T-helper 9 cell (primary cell): ENCODE measurements around the gene CRNN.

Experiments used
- DNase-seq: peaks from one replicate; pipeline ENCODE4 v3.0.0-alpha.2; 2020

Gene CRNN

DNA sequence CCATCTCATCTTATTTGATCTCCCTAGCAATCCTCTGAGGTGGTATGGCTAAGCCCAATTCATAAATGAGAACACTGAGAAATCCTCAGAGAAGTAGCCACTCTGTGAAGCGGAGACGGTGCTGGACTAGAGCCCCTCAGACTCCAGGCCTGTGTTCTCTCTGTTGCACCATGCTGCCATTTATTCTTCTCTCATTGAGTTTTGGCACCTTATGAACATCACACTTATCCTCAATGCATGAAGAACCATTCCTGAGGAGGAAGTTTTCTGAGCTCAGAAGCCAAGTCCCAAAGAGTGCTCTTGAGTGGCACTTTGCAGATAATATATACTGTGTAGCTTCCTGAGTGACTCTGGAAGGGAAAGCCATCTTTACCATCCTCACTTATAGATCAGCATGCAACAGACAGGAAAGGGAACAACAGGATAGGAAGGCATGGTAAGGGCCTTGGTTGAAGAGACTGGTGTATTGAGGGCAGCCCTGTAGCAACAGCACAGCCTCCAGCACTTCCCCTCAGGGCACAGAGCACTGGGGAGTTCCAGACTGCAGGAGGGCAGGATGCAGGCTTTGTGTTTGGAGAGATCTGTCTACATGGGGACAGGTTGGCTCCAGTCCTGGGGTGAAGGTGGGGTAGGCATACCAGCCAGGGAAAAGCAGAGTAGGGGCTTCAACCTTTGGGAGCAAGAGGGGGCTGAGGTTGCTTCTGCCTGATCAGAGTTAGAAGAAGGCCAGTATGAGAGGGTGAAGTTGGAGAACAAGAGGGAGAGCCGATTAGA lies 1.6 kb upstream of the CRNN start:
- no peak for DNase-seq

GRCh38 chr1:152412756-152413155 lies 1.3 kb downstream of the CRNN start:
- no peak for DNase-seq

GRCh38 chr1:152411134-152411533 lies 2.9 kb downstream of the CRNN start:
- no peak for DNase-seq

DNA sequence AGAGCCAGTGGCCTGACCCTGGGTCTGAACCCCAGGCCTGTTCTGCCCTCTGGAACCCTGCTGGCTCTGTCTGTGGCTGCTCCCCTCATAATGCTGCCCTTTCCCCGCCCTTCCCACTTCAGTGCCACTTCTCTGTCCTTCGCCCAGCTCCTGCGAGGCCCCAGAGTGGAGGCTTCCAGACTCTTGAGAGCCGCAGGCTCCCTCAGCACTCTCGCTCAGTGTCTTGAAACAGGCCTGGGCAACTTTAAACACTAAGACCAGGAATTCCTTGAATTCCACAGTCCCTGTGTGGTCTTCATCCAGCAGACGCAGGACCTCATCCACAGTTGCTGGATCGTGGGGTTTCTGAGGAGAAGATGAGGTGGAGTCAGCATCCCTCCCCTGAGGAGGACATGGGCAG lies 3.5 kb downstream of the CRNN start:
- no peak for DNase-seq

- no peak for DNase-seq
Measured at GRCh38 chr1:152410028-152410427, 4.0 kb downstream of the CRNN start.

- DNase-seq: no peak
Measured at GRCh38 chr1:152408664-152409063, 5.4 kb downstream of the CRNN start.

- peak; percentile 14 for DNase-seq
Measured at GRCh38 chr1:152398812-152399698, 15.0 kb downstream of the CRNN start.

GRCh38 chr1:152397474-152397873 lies 16.6 kb downstream of the CRNN start:
- no peak for DNase-seq

- no peak for DNase-seq
Measured at GRCh38 chr1:152394151-152394550, 19.9 kb downstream of the CRNN start.

- DNase-seq: peak; percentile 14
Measured at GRCh38 chr1:152392909-152393308, 21.2 kb downstream of the CRNN start.

DNA sequence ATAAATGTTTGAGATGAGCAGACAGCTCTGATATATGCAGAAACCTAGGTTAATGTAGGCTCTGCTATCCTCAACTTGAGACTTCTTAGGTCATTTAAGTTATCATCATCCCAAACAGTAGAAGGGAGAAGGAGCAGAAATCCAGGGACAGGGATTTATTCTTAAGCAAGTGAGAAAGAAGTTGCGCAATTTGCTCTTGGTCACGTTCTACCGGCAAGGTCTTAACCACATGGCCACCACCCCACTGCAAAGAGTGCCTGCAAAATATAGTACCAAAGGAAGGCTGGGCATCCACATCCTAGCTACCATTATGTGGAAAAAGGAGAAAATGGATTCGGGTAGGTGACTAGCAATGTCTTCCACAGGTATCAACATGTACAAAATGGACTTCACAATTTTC lies 25.2 kb downstream of the CRNN start:
- DNase-seq: no peak

DNA sequence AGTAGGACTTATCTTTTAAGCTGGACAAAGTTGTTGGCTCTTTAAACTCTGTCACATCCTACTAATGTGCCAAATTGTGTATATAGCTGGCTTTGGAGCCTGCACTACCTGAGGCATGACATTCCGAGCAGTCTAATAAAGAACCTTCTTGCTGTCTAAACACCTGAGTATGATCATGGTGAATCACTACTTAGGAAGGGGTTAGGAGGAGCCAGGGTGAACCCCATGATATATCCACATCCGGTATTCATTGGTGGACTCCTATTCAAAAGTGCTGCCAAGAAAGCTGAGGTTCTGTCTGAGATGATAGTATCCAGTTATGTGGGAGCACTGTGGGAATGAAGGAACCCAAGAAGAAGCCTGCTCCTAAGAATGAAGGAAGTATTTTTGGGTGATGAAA lies 27.1 kb downstream of the CRNN start:
- no peak for DNase-seq

DNA sequence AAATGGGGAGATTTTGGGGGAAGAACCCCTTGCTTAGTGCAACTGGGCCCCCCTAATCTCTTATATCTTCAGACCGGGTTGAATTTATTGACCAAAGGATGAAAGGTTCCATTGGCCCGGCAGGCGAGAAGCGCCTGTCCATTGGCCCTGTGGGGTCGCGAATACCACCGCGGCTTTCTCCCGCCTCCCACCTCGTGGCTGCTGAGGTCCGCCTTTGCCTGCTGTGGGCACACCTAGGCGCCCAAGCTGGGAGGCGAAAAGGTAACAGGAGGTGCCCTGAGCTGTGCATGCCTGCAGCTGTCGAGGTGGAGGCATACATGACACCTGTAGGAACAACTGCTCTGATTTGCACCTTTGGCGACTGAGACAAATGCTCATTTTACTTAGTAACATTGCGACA lies 33.1 kb downstream of the CRNN start:
- DNase-seq: no peak

GRCh38 chr1:152374451-152374850 lies 39.6 kb downstream of the CRNN start:
- no peak for DNase-seq

- DNase-seq: no peak
Measured at GRCh38 chr1:152372672-152373071, 41.4 kb downstream of the CRNN start.

DNA sequence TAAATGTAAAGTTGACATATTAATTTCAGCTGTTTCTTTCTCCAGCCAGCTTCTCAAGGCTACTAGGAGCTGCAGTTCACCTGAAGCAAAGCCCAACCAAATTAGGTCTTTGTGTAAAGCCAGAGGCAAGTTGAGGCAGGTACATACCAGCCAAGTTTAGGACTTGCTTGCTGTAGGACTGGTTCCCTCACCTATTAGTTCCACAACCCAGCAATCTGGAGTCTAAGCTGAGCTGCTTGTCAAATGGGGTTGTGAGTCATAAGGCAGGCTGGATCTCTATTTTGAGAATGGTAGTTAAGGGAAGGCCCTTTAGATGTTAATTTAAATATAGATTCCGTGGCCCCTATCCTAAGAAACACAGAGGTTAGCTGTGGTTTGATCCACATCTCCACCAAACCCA lies 46.6 kb downstream of the CRNN start:
- DNase-seq: no peak

GRCh38 chr1:152359906-152360305 lies 54.2 kb downstream of the CRNN start, which contains the start of gene FLG2:
Gene FLG2, minus strand, starts transcription at chr1:152360006. Its CDS starts 1,122 bp downstream, at chr1:152358884.
- DNase-seq: no peak
